ENCODE data around the gene ABHD2. TPM values are rescaled to one million over a fixed set of nuclear protein-coding genes. Genes with fewer than 3 reads are reported as not detected.
"Not testable (repeated sequence)": the region's sequence is repeated elsewhere in the genome, so short reads cannot be mapped to it uniquely, and the experiment has no call there.

ABHD2 gene
- total and polyA plus RNA-seq, 2 donors (not counting 3 experiments of a cell fraction or from before 2014, with no cell fraction given): 14.0 to 62.2 TPM

- Histone ChIP-seq H3K4me3 (replicated peaks in 1 of 3; ENCODE audit: insufficient read depth in 1 of 3, low read depth in 1 of 3, low read length in 3 of 3) (no peak overlapping the region), H3K27me3 (ENCODE audit: control insufficient read depth in 2 of 2, insufficient read depth in 2 of 2, low read length in 2 of 2) (no peaks in the 10 kb centered on the region), H3K36me3 (ENCODE audit: control insufficient read depth in 2 of 2, extremely low read depth in 1 of 2, insufficient read depth in 2 of 2, low read length in 2 of 2) (no peaks in the 10 kb centered on the region), H3K27ac (ENCODE audit: insufficient read depth, low read depth, low read length) (no peak overlapping the region), H3K9me3 (replicated peaks; ENCODE audit: control insufficient read depth, insufficient read depth, low read length) (no peaks in the 10 kb centered on the region), H3K9me1 (replicated peaks; ENCODE audit: control insufficient read depth, extremely low read depth, insufficient read depth, low read length) (no peaks in the 10 kb centered on the region), H4K20me1 (replicated peaks; ENCODE audit: control insufficient read depth, extremely low read depth, insufficient read depth, low read length) (no peaks in the 10 kb centered on the region), H3K9ac (replicated peaks; ENCODE audit: extremely low read depth, insufficient read depth, low read length) (no peak overlapping the region), H3K4me1 (ENCODE audit: control insufficient read depth, extremely low read depth, insufficient read depth, low read length) (peaks cover 28% of the 10 kb centered on the region), H3K4me2 (ENCODE audit: insufficient read depth, low read length) (no peak overlapping the region), H2AFZ (ENCODE audit: low read depth, low read length) (peak overlapping the region; percentile 9), H3K79me2 (ENCODE audit: control insufficient read depth, insufficient read depth, low read length) (peaks cover 8% of the 10 kb centered on the region)
- ChIA-PET POLR2A (no interaction called here), CTCF (interaction anchor here (1.0 to 3.9 kb wide), 4 partner anchors 12 to 94 kb away, joined by 3 to 16 read pairs (median 9); no protein-coding TSS in a partner anchor)
- intact Hi-C loops (cut with micrococcal nuclease) (no loop called here), dilution Hi-C loops (cut with MboI; ENCODE audit: extremely low pct_ligation_motif_present, low sequenced_read_pairs) (no loop called here)
- no TSS peak for BruUV-seq (replicated peaks)
- TF ChIP-seq EZH2 (IDR thresholded peaks at IDR 0.05; ENCODE audit: borderline replicate concordance, low read depth, low read length, severe bottlenecking) (no peak), POLR2AphosphoS5 (IDR thresholded peaks at IDR 0.05; ENCODE audit: insufficient read depth, low read depth, low read length) (no peak)
- FAIRE-seq (no peak), DNase-seq (ENCODE audit: low read depth, low spot score) (no peak)
Observed at GRCh38 chr15:89085289-89085926, 2.8 kb upstream of the ABHD2 start.

GRCh38 chr15:89085933-89086332 is 2.3 kb upstream of the ABHD2 start:
- dilution Hi-C loops (cut with MboI; ENCODE audit: extremely low pct_ligation_motif_present, low sequenced_read_pairs); H3K36me3 ChIP-seq (ENCODE audit: control insufficient read depth in 2 of 2, extremely low read depth in 1 of 2, insufficient read depth in 2 of 2, low read length in 2 of 2); POLR2A ChIA-PET; H3K4me2 ChIP-seq (ENCODE audit: insufficient read depth, low read length); H3K79me2 ChIP-seq (ENCODE audit: control insufficient read depth, insufficient read depth, low read length); H4K20me1 ChIP-seq (replicated peaks; ENCODE audit: control insufficient read depth, extremely low read depth, insufficient read depth, low read length); H3K9me1 ChIP-seq (replicated peaks; ENCODE audit: control insufficient read depth, extremely low read depth, insufficient read depth, low read length); BruUV-seq (replicated peaks); FAIRE-seq; H3K9me3 ChIP-seq (replicated peaks; ENCODE audit: control insufficient read depth, insufficient read depth, low read length); H3K9ac ChIP-seq (replicated peaks; ENCODE audit: extremely low read depth, insufficient read depth, low read length); intact Hi-C loops (cut with micrococcal nuclease); H3K4me3 ChIP-seq (replicated peaks in 1 of 3; ENCODE audit: insufficient read depth in 1 of 3, low read depth in 1 of 3, low read length in 3 of 3); DNase-seq (ENCODE audit: low read depth, low spot score); H3K27ac ChIP-seq (ENCODE audit: insufficient read depth, low read depth, low read length); H3K27me3 ChIP-seq (ENCODE audit: control insufficient read depth in 2 of 2, insufficient read depth in 2 of 2, low read length in 2 of 2): not testable (repeated sequence)
- Histone ChIP-seq H3K4me1 (ENCODE audit: control insufficient read depth, extremely low read depth, insufficient read depth, low read length) (peaks cover 34% of the 10 kb centered on the region), H2AFZ (ENCODE audit: low read depth, low read length) (peak overlapping the region; percentile 9)
- CTCF ChIA-PET: interaction anchor here (0.9 to 3.9 kb wide), 4 partner anchors 12 to 92 kb away, joined by 3 to 16 read pairs (median 9); no protein-coding TSS in a partner anchor

- not testable (repeated sequence) for BruUV-seq (replicated peaks)
Observed at GRCh38 chr15:89086390-89086789, 1.9 kb upstream of the ABHD2 start.

More at GRCh38 chr15:89086390-89086789, 1.9 kb upstream of the ABHD2 start:
- intact Hi-C loops (cut with micrococcal nuclease); H3K4me2 ChIP-seq (ENCODE audit: insufficient read depth, low read length); FAIRE-seq; H2AFZ ChIP-seq (ENCODE audit: low read depth, low read length); H3K36me3 ChIP-seq (ENCODE audit: control insufficient read depth in 2 of 2, extremely low read depth in 1 of 2, insufficient read depth in 2 of 2, low read length in 2 of 2); POLR2A ChIA-PET; H4K20me1 ChIP-seq (replicated peaks; ENCODE audit: control insufficient read depth, extremely low read depth, insufficient read depth, low read length); H3K9me3 ChIP-seq (replicated peaks; ENCODE audit: control insufficient read depth, insufficient read depth, low read length); H3K4me3 ChIP-seq (replicated peaks in 1 of 3; ENCODE audit: insufficient read depth in 1 of 3, low read depth in 1 of 3, low read length in 3 of 3); H3K27ac ChIP-seq (ENCODE audit: insufficient read depth, low read depth, low read length); dilution Hi-C loops (cut with MboI; ENCODE audit: extremely low pct_ligation_motif_present, low sequenced_read_pairs); DNase-seq (ENCODE audit: low read depth, low spot score); H3K27me3 ChIP-seq (ENCODE audit: control insufficient read depth in 2 of 2, insufficient read depth in 2 of 2, low read length in 2 of 2); H3K9ac ChIP-seq (replicated peaks; ENCODE audit: extremely low read depth, insufficient read depth, low read length); H3K9me1 ChIP-seq (replicated peaks; ENCODE audit: control insufficient read depth, extremely low read depth, insufficient read depth, low read length): not testable (repeated sequence)
- peaks cover 38% of the 10 kb centered on the region for H3K4me1 ChIP-seq (ENCODE audit: control insufficient read depth, extremely low read depth, insufficient read depth, low read length)
- CTCF ChIA-PET: interaction anchor here (0.9 to 3.9 kb wide), 4 partner anchors 11 to 91 kb away, joined by 3 to 16 read pairs (median 9); no protein-coding TSS in a partner anchor
- peaks cover 11% of the 10 kb centered on the region for H3K79me2 ChIP-seq (ENCODE audit: control insufficient read depth, insufficient read depth, low read length)

Data from endothelial cell of umbilical vein (primary cell).